Effector memory CD8-positive, alpha-beta T cell (primary cell): ENCODE measurements around the gene NEK4.
A peak's percentile ranks its signal among the peaks of the same experiment; 100 is the strongest.
"Not testable (repeated sequence)": the region's sequence is repeated elsewhere in the genome, so short reads cannot be mapped to it uniquely, and the experiment has no call there.

Source experiments
- ATAC-seq: fragments of 150-1000 bp; cut with Tn5 transposase; replicated peaks from 2 replicates; pipeline ENCODE4 v1.10.0; 2021; ENCODE audit warnings: mild to moderate bottlenecking, moderate library complexity
- DNase-seq, 3 experiments: peaks; one replicate each; pipeline ENCODE4 v3.0.0; 2021
- H3K27ac Mint-ChIP-seq, 2 donors: one replicate each; pipeline ENCODE4 v1.8.0; 2022; ENCODE audit warnings: mild to moderate bottlenecking in 2 of 2, mixed read lengths in 2 of 2, moderate library complexity in 2 of 2
- H3K27me3 Mint-ChIP-seq, 2 donors: one replicate each; pipeline ENCODE4 v1.8.0; 2022; ENCODE audit warnings: mixed read lengths in 2 of 2
- H3K36me3 Mint-ChIP-seq: one replicate; pipeline ENCODE4 v1.8.0; 2022; ENCODE audit warnings: mild to moderate bottlenecking, moderate library complexity, mixed read lengths; ENCODE audit not compliant: insufficient read depth
- H3K4me1 Mint-ChIP-seq, 2 donors: one replicate each; pipeline ENCODE4 v1.8.0; 2022; ENCODE audit warnings: low read depth in 2 of 2, mixed read lengths in 2 of 2
- H3K4me3 Mint-ChIP-seq, 2 donors: one replicate each; pipeline ENCODE4 v1.8.0; 2022; ENCODE audit warnings: mild to moderate bottlenecking in 2 of 2, mixed read lengths in 2 of 2, moderate library complexity in 2 of 2
- H3K9me3 Mint-ChIP-seq, 2 donors: one replicate each; pipeline ENCODE4 v1.8.0; 2022; ENCODE audit warnings: mixed read lengths in 2 of 2

Gene NEK4

GRCh38 chr3:52779837-52780585 is 9.3 kb upstream of the NEK4 start:
- Mint-ChIP-seq H3K9me3 (no peaks in the 10 kb centered on the region), H3K4me3 (no peak overlapping the region), H3K27ac (no peak overlapping the region), H3K27me3 (peaks cover 6 to 37% of the 10 kb centered on the region in 2 donors), H3K36me3 (peaks cover 4% of the 10 kb centered on the region), H3K4me1 (peaks cover 0 to 5% of the 10 kb centered on the region in 2 donors)
- no peak for DNase-seq
- ATAC-seq = no peak

- H3K27ac Mint-ChIP-seq = no peak overlapping the region
Observed at GRCh38 chr3:52779011-52779836, 8.5 kb upstream of the NEK4 start.

DNA sequence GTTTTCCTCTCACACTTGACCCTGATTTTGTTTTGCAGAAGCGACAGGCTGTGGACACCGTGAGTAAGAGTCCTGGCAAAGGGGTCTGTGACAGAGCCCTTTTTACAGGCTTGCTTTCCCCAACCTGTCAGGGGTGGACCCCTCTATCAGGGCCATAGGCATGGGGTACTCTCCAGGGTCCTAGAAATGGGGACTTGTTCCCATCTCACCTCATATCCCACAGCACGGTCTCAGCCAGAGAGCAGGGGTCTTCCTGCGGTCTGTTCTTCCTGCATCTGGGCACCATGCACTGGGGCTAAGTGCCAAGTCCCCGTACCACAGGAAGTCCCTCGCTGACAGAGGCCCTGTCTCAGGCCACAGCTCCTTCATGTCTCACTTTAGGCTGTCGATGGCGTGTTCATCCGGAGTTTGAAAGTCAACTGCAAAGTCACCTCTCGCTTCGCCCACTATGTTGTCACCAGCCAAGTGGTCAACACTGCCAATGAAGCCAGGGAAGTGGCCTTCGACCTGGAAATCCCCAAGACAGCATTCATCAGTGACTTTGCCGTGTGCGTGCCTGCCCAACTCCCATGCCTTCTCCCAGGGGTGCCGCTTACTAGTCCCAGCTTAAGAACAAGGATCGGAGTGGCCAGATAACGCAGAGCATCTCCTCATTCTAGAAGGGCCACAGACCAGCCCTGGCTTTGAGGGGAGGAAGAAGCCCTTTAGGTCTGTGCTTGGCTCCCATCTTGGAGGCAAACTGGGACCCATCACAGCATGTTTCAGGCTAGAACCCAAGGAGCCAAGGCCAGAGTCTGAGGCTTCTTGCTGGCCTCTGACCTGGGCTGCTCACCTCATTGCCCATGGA is 7.4 kb upstream of the NEK4 start:
- Mint-ChIP-seq H3K27me3 (peaks cover 0 to 25% of the 10 kb centered on the region in 2 donors), H3K36me3 (peaks cover 4% of the 10 kb centered on the region), H3K4me3 (no peak overlapping the region), H3K27ac (no peak overlapping the region), H3K9me3 (no peaks in the 10 kb centered on the region), H3K4me1 (peaks cover 0 to 5% of the 10 kb centered on the region in 2 donors)
- ATAC-seq (no peak), DNase-seq (no peak)

More at GRCh38 chr3:52779011-52779836, 8.5 kb upstream of the NEK4 start:
- peaks cover 4% of the 10 kb centered on the region for H3K36me3 Mint-ChIP-seq
- no peaks in the 10 kb centered on the region for H3K9me3 Mint-ChIP-seq
- no peak overlapping the region for H3K4me3 Mint-ChIP-seq
- H3K27me3 Mint-ChIP-seq = peaks cover 6 to 34% of the 10 kb centered on the region in 2 donors
- ATAC-seq = peak; percentile 59
- peaks cover 0 to 5% of the 10 kb centered on the region in 2 donors for H3K4me1 Mint-ChIP-seq
- no peak for DNase-seq

GRCh38 chr3:52777127-52777958 is 6.6 kb upstream of the NEK4 start, which contains the start of gene ITIH1:
TSS of gene ITIH1 (plus strand) at chr3:52777599. CDS start at chr3:52777616, 17 bp downstream.
- peaks cover 0 to 16% of the 10 kb centered on the region in 2 donors for H3K27me3 Mint-ChIP-seq
- no peaks in the 10 kb centered on the region for H3K9me3 Mint-ChIP-seq
- ATAC-seq (no peak), DNase-seq (no peak)
- H3K36me3 Mint-ChIP-seq = no peaks in the 10 kb centered on the region
- no peak within 1 kb of the TSS for H3K4me3 Mint-ChIP-seq
- H3K27ac Mint-ChIP-seq = peak within 1 kb of the TSS in 1 of 2 donors; percentile 67
- peaks cover 0 to 5% of the 10 kb centered on the region in 2 donors for H3K4me1 Mint-ChIP-seq

DNA sequence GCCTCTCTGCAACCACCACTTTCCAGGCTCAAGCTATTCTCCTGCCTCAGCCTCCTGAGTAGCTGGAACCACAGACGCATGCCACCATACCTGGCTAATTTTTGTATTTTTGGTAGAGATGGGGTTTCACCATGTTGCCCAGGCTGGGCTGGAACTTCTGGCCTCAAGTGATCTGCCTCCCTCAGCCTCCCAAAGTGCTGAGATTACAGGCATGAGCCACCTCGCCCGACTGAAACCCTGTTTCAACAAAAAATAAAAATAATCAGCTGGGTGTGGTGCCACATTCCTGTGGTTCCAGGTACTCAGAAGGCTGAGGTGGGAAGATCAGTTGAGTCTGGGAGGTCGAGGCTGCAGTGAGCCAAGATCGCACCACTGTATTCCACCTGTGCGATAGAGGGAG is 5.7 kb upstream of the NEK4 start:
- not testable (repeated sequence) for H3K9me3 Mint-ChIP-seq, H3K4me3 Mint-ChIP-seq, H3K36me3 Mint-ChIP-seq, H3K4me1 Mint-ChIP-seq, DNase-seq, H3K27me3 Mint-ChIP-seq, ATAC-seq
- H3K27ac Mint-ChIP-seq = peak overlapping the region in 1 of 2 donors; percentile 67

DNA sequence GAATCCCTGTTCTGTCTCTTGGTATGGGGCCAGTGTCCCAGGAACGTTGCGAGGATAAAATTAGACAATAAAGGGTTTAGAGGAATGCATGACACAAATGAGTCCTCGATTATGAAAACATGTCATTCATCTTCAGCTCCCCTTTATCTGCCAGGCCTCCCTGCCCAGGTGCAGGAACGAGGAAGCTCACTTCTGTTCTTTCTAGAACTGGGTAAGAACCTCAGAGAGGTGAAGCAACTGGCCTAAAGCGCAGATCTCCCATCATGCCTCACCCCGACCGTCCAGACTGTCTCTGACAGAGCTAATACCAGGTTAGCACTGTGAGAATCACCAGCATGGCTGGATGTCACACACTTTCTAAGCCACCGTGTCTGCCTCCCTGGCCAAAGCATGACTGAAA is 5.1 kb upstream of the NEK4 start:
- peaks cover 0 to 10% of the 10 kb centered on the region in 2 donors for H3K27me3 Mint-ChIP-seq
- peak overlapping the region in 1 of 2 donors; percentile 67 for H3K27ac Mint-ChIP-seq
- DNase-seq (no peak), ATAC-seq (no peak)
- no peaks in the 10 kb centered on the region for H3K9me3 Mint-ChIP-seq
- peaks cover 8 to 10% of the 10 kb centered on the region in 2 donors for H3K4me1 Mint-ChIP-seq
- H3K4me3 Mint-ChIP-seq = no peak overlapping the region
- H3K36me3 Mint-ChIP-seq = peaks cover 3% of the 10 kb centered on the region

- Mint-ChIP-seq H3K27ac (no peak overlapping the region), H3K4me3 (no peak overlapping the region), H3K9me3 (no peaks in the 10 kb centered on the region), H3K4me1 (peaks cover 8 to 11% of the 10 kb centered on the region in 2 donors), H3K27me3 (peaks cover 0 to 10% of the 10 kb centered on the region in 2 donors), H3K36me3 (peaks cover 3% of the 10 kb centered on the region)
- no peak for ATAC-seq
- no peak for DNase-seq
Observed at GRCh38 chr3:52774901-52775864, 4.4 kb upstream of the NEK4 start.

DNA sequence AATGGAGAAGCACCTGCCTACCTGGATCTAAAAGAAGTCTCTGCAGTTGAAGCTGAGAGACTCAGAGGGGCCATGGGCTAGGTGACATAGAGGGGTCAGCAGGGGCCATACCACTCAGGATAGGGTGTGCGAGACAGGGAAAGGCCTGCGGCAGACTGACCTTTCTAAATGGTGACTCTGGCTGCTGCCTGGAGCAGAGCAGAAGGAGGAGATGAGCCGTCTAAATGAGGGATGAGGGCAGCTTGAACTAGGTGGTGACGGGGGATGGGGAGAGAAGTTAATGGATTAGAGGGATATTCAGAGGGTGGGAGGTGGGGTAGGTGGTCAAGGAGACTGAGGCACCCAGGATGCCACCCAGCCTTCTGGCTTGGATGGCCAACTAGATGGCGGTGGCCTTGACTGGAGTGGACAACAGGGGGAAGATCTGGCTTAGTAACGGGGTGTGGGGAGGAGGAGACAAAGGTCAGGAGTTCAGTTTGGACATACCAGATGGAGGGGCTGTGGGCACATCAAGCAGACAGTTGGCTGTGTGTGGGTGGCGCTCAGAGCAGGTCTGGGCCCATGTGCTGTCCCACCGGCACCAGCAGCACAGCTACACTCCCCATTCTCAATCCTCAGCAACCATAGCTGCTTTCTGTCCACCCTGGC is 3.5 kb upstream of the NEK4 start:
- ATAC-seq (no peak), DNase-seq (no peak)
- Mint-ChIP-seq H3K9me3 (no peaks in the 10 kb centered on the region), H3K27me3 (peaks cover 0 to 10% of the 10 kb centered on the region in 2 donors), H3K27ac (peak overlapping the region in 1 of 2 donors; percentile 42), H3K4me1 (peaks cover 17 to 21% of the 10 kb centered on the region in 2 donors), H3K36me3 (peaks cover 3% of the 10 kb centered on the region), H3K4me3 (no peak overlapping the region)

DNA sequence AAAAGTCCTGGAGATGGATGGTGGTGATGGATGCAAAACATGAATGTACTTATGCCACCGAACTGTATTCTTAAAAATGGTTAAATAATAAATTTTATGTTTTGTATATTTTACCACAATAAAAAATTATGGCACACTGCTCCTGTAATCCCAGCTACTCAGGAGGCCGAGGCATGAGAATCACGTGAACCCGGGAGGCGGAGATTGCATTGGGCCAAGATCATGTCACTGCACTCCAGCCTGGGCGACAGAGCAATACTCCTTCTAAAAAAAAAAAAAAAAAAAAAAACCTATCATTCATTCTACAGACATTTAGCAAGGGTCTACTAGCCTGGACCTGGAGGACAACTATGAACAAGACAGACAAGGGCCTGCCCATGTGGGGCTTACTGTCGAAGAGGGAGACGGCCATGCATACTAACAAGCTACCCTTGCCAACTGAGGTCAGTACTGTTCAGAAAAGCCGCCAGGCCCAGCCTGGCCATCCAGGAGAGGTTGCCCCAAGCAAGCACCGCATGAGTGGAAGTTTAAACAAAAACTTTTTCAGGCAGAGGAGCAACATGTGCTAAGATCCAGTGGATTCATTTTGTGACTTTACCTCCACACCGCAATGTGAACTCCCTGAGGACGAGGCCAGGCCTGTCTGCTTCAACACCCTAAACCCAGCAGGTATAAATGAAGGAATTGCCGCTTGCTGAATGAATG is 2.8 kb upstream of the NEK4 start:
- H3K4me3 Mint-ChIP-seq = no peak overlapping the region
- no peak for DNase-seq
- H3K36me3 Mint-ChIP-seq = peaks cover 3% of the 10 kb centered on the region
- peaks cover 18 to 21% of the 10 kb centered on the region in 2 donors for H3K4me1 Mint-ChIP-seq
- peak overlapping the region in 1 of 2 donors; percentile 42 for H3K27ac Mint-ChIP-seq
- no peak for ATAC-seq
- H3K9me3 Mint-ChIP-seq = no peaks in the 10 kb centered on the region
- peaks cover 0 to 7% of the 10 kb centered on the region in 2 donors for H3K27me3 Mint-ChIP-seq

GRCh38 chr3:52771702-52772101 is 962 bp upstream of the NEK4 start:
- H3K4me3 Mint-ChIP-seq = peak overlapping the region; percentile 70 to 85
- peak overlapping the region; percentile 91 to 96 for H3K27ac Mint-ChIP-seq
- H3K36me3 Mint-ChIP-seq = peaks cover 14% of the 10 kb centered on the region
- ATAC-seq = no peak
- no peak for DNase-seq
- no peaks in the 10 kb centered on the region for H3K9me3 Mint-ChIP-seq
- H3K4me1 Mint-ChIP-seq = peaks cover 18 to 21% of the 10 kb centered on the region in 2 donors
- H3K27me3 Mint-ChIP-seq = no peaks in the 10 kb centered on the region

DNA sequence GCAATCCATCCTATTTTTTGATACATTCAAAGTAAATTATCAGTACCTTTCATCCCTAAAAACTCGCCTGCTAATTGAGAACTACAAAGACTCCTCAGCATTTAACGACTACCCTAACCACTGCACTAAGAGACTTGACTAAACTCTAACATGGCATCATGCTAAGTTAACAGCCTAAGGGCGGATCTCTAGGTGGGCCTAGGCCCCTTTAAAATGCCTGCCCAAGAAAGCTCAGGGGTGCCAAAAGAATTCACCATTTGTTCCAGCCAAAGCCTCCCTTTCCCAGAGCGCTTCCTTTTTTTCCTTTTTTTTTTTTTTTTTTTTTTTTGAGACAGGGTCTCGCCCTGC is 568 bp upstream of the NEK4 start:
- H3K36me3 Mint-ChIP-seq = peaks cover 17% of the 10 kb centered on the region
- peak overlapping the region; percentile 70 to 85 for H3K4me3 Mint-ChIP-seq
- no peaks in the 10 kb centered on the region for H3K27me3 Mint-ChIP-seq
- H3K9me3 Mint-ChIP-seq = no peaks in the 10 kb centered on the region
- peak; percentile 13 for ATAC-seq
- DNase-seq = no peak
- H3K27ac Mint-ChIP-seq = peak overlapping the region; percentile 91 to 96
- peaks cover 18 to 21% of the 10 kb centered on the region in 2 donors for H3K4me1 Mint-ChIP-seq
